Omental fat pad (tissue), 4 donors: ENCODE results near the gene SH2D4B. TPM values are rescaled to one million over a fixed set of nuclear protein-coding genes. Genes with fewer than 3 reads are reported as not detected.

ENCODE experiments used
- ATAC-seq: fragments of 150-250 bp; one replicate; pipeline ENCODE4 v1.9.1; 2016; ENCODE audit warnings: mild to moderate bottlenecking, moderate library complexity; ENCODE audit not compliant: low FRiP score
- DNase-seq: peaks from one replicate; pipeline ENCODE4 v3.0.0-alpha.2; 2019; ENCODE audit warnings: low spot score
- CTCF ChIP-seq, 3 donors: fragments of 450-650 bp; IDR thresholded peaks; one replicate each; pipeline ENCODE4 v1.5.1; 2016 to 2017; ENCODE audit warnings: antibody characterized with exemption in 3 of 3, mild to moderate bottlenecking in 3 of 3, moderate library complexity in 2 of 3
- total RNA-seq, 4 donors: library from RNA; depleted of rRNA; stranded (reverse); fragments of >200 nt; gene quantifications; one replicate each; pipeline ENCODE4 v1.1.0, GENCODE V29; 2016

Gene SH2D4B
- total RNA-seq, 4 donors from 2014 or later: 0.13 TPM; not detected in 3

GRCh38 chr10:80670774-80671173 is 133.1 kb downstream of the SH2D4B start:
- ATAC-seq (no peak), DNase-seq (no peak)
- TF ChIP-seq CTCF (IDR thresholded peaks at IDR 0.05): no peak

GRCh38 chr10:80671847-80672246 is 134.1 kb downstream of the SH2D4B start:
- no peak for TF ChIP-seq CTCF (IDR thresholded peaks at IDR 0.05)
- ATAC-seq (no peak), DNase-seq (no peak)

GRCh38 chr10:80672613-80673012 is 134.9 kb downstream of the SH2D4B start:
- no peak for TF ChIP-seq CTCF (IDR thresholded peaks at IDR 0.05)
- no peak for ATAC-seq

GRCh38 chr10:80674809-80675208 is 137.1 kb downstream of the SH2D4B start:
- DNase-seq (no peak), ATAC-seq (no peak)
- TF ChIP-seq CTCF (IDR thresholded peaks at IDR 0.05): no peak

More at GRCh38 chr10:80672613-80673012, 134.9 kb downstream of the SH2D4B start:
- no peak for DNase-seq

GRCh38 chr10:80681142-80681541 is 143.4 kb downstream of the SH2D4B start:
- DNase-seq: no peak
- no peak for TF ChIP-seq CTCF (IDR thresholded peaks at IDR 0.05)
- no peak for ATAC-seq

- no peak for TF ChIP-seq CTCF (IDR thresholded peaks at IDR 0.05)
- ATAC-seq (no peak), DNase-seq (no peak)
Measured at GRCh38 chr10:80684259-80684658, 146.6 kb downstream of the SH2D4B start.

GRCh38 chr10:80685355-80685754 is 147.7 kb downstream of the SH2D4B start:
- DNase-seq (no peak), ATAC-seq (no peak)
- TF ChIP-seq CTCF (IDR thresholded peaks at IDR 0.05): no peak
